COR-L47 (cell line): ENCODE data around the gene CDC42EP1.
"Not testable (repeated sequence)": the region's sequence is repeated elsewhere in the genome, so short reads cannot be mapped to it uniquely, and the experiment has no call there.

Experiments used
- DNase-seq: peaks from one replicate; lab custom pipeline; 2025; lab: John Stamatoyannopoulos, UW

Gene CDC42EP1

DNA sequence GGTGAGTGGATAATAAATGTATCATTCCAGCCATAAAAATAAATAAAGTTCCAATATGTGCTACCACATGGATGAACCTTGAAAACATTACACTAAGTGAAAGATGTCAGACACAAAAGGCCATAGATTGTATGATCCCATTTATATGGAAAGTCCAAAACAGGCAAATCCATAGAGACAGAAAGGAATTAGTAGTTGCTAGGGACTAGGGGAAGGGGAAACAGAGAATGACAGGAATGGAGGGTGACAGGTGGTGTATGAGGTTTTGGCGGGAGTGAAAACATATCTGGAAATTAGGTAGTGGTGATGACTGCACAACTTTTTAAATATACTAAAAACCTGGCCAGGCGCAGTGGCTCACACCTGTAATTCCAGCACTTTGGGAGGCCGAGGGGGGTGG, 25.8 kb upstream of the CDC42EP1 start:
- no peak for DNase-seq

DNA sequence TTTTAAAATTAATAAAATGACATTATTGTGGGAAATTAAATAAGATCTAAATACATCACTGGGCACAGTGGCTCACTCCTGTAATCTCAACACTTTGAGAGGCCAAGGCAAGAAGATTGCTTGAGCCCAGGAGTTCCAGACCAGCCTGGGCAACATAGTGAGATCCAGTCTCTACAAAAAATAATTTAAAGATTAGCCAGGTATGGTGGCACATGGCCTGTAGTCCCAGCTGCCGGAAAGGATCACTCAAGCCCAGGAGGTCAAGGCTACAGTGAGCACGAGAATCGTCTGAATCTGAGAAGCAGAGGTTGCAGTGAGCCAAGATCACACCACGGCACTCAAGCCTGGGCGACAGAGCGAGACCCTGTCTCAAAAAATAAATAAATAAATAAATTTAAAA, 25.1 kb upstream of the CDC42EP1 start:
- DNase-seq: no peak

DNA sequence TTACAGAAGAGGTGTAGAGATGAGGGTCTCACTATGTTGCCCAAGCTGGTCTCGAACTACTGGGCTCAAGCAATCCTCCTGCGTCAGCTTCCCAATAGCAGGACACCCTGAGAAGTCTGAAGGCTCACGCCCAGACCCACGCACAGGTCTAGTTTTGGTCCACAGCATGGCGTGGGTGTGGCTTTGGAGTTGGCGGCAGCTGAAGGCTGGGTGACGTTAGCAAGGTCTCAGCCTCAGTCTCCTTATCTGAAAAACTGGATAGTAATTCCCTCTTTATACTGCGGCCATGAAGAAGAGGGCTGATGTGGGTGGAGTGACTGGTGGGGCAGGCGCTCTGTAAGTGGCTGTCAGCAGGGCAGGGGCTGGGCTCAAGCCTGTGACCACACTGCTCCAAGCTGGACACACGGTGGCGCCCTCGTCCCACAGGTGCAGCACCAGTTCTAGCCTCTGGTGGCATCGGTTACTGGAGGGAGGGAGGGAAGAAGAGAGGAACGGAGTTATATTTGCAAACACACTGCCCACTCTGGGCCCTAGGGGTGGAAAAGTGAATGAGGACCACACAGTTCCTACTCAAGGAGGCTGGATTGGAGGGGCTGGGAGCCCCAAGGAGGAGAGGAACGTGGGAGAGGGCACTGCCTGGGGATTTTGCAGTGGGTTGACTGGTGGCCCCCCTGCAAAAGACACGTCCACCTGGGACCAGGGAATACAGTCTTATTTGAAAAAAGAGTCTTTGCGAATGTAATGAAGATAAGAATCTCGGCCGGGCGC, 21.5 kb upstream of the CDC42EP1 start:
- peak; percentile 81 for DNase-seq

DNA sequence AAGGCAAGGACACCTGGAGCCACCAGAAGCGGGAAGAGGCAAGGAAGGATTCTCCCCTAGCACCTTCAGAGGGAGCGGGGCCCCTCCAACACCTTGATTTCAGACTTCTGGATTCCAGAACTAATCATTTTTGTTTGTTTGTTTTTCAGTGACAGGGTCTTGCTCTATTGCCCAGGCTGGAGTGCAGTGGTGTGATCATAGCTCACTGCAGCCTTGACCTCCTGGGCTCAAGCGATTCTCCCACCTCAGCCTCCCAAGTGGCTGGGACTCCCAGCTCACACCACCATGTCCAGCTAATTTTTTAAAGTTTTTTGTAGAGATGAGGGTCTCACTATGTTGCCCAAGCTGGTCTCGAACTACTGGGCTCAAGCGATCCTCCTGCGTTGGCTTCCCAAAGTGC, 20.5 kb upstream of the CDC42EP1 start:
- DNase-seq: not testable (repeated sequence)

DNA sequence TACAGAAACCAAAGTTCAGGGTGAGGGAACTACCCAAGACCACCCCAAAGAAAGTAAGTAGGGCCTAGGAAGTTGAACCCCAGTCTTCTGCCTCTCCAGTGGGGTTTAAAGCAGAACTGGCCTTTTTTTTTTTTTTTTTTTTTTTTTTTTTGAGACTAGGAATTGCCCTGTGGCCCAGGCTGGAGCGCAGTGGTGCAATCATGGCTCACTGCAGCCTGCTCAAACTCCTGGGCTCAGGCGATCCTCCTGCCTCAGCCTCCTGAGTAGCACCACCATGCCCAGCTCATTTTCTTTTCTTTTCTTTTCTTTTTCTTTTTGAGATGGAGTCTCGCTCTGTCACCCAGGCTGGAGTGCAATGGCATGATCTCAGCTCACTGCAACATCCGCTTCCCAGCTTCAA, 17.9 kb upstream of the CDC42EP1 start:
- not testable (repeated sequence) for DNase-seq

DNA sequence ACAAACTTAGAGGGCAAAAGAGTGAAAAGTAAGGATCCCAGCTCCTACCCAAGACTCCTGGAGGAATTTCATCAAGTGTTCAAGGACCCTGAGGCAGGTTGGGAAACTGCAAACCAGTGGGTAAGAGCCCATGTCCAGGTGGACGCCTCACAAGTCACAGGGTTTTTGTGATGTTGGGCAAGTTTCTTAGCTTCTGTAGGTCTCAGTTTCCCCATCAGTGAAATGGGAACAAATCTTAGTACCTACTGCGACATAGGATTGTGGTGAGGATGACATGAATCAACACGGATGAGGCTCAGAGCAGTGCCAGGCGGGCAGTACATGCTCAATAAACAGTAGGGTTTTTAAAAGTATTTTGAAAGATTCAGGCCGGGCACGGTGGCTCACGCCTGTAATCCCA, 17.3 kb upstream of the CDC42EP1 start:
- no peak for DNase-seq

DNA sequence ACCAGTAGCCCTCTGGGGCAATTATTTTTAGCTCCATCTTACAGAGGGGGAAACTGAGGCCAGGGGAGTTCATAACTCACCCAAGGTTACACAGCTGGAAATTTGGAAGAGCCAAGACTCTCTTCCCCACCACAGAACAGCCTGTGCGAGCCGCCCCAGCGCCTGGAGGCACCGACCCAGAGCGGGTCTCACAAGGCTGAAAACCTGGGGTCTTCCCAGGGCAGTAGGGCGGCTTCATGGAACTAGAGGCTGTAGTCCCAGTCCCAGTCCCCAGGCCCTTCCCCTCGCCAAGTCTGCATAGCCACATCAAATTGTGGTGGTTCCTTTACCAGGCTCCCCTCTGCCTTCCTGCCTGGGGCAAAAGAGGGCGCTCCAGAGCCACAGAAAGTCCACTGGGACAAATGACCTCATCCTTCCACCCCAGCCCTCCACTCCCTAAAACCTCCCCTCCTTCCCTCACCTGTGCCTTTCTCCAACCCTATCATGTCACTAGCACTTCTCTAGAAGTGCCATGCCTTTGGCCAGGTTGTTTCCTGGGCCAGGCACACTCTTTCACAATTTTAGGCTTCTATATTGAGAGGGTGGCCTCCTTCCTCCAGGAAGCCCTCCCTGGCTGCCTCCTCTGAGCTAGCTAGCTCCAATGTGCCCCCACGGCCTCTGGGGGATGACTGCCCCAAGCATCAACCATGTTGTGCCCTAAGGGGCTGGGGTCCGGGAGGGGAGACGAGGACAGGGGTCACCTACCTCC, 15.2 kb upstream of the CDC42EP1 start:
- DNase-seq: no peak

DNA sequence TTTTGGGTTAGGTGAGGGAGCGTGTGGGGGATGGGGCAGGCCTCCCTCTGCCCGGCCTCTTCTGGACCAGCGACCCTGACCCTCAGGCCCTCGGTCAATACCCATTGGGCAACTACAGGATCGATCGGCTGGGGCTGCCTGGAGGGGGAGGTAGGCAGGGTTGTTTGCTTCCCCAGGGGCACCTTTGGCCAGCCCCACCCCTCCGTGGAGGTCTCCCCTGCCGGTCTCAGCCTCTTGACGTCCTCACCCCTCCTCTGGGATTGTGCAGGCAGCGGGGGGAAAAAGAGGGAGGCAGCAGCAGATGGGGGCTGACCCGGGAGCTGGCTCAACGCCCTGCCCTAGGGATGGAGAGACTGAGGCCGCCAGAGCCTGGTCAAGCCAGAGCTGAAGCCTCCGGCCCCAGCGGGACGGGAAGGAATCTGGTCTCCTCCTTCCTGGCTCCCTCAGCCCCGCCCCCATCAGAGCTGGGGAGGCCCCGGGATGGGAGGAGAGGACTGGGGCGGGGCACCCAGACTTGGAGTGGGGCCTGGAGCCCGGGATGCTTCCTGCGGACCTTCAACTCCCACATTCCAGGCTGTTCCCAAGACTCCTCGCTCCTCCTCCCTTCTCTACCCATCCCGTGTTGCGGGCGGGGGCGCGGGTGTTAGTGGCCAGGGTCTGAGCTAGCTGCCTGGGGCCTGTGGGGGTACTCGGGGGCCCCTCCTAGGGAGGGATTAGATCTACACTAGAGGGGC, 14.4 kb upstream of the CDC42EP1 start:
- no peak for DNase-seq

DNA sequence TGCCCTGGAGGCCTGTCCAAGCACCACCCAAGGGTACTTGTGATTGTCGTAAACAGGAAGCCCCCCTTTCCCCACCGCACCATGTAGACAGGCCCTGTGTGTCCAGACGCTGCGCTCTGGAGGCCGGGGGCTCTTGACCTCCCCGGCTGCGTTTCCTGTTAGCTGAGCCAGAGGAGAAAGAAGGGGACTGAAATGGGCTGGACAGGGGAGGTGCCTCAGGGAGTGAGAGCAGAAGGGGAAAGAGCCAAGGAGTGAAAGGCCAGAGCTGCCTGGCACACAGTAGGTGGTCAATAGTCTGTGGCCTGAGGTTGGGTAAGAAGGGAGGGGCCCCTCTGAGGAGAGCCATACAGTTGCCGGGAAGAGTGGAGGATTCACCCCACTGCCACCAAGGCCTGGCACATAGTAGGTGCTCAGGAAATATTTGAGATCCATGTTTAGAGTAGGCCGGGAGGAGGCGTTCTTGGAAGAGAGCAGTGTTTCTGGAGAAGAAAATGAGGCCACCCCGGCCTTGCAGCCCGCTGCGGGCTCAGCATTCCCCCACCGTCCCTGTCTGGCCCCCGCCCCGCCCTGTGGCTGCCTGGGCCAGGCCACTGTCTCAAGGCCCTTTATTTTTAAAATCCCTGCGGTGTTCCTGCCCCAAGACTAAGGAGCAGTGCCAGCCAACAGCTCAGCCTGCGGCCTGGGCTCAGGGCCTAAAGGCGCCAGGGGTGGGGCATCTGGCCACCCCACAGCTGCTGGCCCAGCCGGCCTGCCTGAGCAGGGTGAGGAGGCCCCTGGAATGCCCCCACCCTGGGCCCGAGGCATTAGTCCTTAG, 13.6 kb upstream of the CDC42EP1 start:
- DNase-seq: no peak

DNA sequence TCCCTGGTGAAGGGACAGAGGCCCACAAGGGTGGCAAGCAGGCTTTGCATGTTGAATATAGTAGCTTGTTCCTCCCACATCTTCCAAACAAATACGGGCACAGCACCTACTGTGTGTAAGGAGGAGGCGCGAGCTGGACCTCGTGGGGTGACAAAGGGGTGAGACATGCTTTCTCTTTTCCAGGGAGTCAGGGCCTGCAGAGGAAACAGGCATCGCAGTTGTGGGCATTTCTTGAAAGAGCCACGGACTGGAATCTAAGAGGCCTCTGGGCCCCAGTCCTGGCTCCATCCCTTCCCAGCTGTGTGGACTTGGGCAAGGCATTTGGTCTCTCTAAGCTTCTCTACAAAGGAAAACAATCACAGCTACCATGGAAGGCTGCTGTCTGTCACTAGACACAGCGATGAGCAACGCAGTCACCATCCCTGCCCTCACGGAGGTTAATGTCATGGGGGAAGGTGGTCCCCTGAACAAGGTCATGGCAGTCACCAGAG, 13.0 kb upstream of the CDC42EP1 start:
- DNase-seq: no peak

DNA sequence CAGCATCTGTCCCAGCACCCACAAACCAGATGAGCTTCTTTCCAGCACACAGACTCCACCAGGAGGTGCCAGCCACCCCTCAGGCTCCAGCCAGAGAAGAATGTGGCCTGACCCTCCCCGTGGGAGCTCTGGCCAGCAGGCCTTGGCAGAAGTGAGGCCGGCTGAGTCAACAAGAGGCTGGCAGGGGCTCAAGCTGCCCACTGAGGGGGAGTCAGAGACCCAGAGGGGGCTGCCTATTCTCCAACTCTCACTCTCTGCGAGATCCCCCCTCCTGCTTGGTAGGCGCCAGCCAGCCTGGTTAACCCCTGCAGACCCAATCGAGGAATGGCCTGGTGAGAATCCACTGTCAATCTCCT, 10.6 kb upstream of the CDC42EP1 start:
- peak; percentile 65 for DNase-seq

DNA sequence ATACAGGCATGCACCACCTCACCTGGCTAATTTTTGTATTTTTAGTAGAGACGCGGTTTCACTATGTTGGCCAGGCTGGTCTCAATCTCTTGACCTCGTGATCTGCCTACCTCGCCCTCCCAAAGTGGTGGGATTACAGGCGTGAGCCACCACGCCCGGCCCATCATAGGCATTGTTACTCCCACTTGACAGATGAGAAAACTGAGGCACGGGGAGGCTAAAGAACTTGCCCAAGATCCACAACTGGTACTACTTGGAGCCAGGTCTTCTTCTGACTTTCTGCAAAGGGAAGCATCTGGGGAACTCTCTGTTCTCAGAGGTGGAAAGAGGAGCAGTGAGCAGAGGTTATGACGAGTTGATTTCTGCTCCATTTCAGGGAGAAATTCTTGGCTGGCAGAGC, 9.4 kb upstream of the CDC42EP1 start:
- not testable (repeated sequence) for DNase-seq

DNA sequence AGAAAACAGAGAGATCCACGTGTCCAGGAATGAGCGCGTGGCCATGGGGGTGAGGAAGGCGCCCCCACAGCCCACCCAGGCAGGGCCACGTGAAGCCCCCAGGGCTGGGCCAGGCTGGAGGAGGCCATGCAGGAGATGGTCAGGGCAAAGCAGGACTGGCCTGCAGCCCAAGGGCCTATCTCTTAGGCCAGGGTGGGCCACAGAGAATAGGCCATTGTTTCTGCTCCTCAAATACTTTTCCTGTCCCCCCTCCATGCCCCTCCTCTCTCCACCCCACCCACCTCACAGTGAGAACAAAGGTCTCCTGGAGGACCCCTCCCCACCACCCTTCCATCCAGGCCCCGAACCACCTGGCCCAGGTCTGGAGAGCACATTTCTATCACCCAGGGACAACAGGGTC, 8.3 kb upstream of the CDC42EP1 start:
- DNase-seq: no peak

DNA sequence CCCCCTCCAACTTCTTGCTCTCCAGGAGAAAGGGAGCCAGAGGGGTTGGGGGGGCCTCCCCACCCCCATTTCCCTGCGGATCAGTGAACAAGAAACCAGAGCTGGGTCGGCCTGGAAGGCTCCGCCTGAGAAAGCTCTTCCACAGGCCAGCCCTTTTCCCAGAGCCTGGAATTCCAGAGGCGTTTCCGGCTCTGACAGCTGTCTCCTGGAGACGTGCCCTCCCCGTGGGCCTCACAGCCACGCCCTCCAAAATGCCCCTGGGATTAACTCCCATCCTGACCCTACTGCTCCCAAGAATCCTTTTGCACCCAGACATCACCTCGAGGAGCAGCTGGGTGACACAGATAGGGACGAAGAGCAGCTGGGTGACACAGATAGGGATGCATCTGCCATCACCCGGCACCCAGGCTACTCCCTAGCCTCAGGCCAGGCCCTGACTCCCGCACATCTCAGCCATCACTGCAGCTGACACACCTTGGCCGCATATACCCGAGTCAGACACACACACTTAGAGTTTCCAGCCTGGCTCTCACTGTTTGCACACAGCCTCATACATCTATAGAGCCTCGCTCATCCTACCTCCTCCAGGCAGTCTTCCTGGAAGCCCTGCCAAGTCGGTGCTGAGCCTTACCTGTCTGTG, 7.6 kb upstream of the CDC42EP1 start:
- no peak for DNase-seq

DNA sequence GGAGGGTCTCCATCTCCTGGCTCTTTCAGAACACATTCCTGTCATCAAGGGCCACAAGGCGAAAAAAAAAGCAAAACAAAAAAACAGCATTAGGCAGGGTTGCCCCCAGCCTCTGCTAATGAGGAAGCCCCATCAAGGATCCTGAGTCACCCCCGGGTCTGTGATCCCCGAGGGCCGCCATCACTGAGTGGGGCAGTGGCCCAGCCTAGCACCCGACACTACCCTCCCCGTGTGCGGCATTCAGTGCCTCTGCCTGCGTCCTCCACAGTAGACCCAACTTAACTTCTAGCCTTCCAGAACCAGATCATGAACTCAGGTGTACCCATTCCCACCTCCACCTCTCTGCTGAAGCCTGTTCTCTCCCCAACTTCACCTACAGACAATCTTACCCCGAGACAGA, 6.6 kb upstream of the CDC42EP1 start:
- DNase-seq: no peak

DNA sequence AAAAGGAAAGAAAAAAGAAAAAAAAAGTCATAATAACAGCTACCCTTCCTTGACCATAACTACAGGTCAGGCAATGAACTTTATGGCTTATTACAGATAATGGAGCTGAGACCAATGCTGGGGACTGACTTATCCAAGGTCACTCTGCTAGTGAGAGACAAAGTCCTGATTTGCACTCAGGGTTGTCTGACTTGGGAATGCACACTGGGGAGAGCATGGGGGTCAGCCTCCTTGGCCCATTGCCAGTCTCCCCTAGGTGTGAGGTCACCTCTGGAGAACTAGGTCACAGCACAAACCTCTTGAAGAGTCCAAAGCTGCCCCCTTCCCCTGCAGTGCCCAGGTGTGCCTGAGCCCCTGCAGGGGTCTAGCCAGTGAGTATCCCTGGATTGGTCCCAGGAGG, 5.3 kb upstream of the CDC42EP1 start:
- DNase-seq: no peak

DNA sequence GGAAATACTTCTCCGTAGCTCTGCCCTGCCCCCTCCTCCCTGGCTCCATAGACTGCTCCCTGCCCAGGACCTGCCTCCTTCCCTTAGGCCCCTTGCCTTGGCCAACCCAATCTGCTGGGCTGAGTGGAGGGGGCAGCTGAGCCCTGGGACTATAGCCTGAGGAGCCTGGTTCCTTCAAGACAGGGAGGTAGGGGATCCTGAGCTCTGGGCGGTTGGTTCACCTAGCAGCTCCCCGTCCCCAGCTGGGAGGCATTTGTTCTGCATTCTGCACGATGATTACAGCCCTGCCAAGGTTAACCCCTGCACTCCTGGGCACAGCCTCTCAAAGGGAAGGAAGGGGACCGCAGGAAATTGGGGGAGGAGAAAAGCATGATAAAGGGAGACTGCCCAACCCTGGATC, 3.6 kb upstream of the CDC42EP1 start:
- no peak for DNase-seq

DNA sequence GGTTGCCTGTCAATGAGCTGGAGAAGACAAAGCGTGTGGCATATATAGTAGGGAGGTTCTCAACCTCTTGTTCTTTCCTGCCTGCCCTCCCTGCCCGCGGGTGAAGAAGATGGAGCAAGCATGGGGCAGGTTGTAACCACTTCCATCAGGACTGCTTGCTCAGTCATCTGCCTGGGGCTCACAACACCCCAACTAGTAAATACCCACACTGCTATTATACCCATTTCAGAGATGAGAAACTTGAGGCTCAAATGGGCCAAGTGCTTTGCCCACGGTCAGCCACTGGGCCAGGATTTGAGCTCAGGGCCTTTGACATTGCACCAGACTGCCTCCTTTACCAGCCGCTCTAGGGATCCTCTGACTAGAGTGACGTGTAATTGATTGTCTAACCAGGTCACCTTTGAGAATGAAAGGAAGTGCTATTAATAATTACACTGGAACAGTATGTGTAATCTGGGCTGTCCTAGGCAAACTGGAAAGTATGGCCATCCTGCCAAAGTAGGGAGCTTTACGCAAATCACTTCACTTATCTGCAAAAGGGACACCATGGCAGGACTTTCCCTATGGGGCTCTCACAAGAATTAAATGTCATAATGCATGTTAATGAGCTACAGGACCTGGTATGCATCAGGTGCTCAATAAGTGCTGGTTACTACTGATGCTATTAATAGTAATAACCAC, 2.8 kb upstream of the CDC42EP1 start:
- no peak for DNase-seq

DNA sequence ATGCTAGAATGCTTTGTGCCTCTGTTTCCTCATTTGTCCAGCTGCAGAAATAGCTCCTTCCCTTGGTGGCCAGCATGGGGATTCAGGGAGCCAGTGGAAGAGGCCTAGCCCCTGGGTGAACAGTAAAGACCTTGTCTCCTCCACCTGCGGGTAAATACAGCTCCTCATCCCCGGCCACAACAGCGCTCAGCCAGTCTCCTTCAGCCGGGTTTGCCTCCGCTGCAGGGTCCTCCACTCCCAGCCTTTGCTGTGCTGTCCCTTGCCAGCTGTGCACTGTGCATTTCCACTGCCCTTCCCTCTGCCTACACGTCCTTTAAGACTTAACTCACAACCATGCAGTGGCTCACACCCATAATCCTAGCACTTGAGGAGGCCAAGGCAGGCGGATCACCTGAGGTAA, 1.5 kb upstream of the CDC42EP1 start:
- DNase-seq: no peak

DNA sequence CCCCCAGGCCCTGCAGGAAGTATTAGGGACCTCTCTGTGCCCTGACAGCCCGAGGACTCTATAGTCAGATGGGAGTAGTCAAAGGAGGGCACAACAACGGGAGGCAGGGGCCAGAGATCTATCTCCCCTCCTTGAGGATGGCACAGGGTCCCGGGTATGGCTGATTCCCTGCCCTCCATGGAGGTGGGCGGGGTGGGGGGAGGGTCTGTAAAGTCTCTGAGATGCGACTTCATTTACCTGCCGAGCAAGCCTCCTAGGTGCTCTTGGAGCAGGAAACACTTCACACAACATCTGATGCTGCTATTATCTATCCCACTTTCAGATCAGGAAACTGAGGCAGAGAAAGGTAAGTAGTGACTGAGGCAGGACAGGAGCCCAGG, 769 bp upstream of the CDC42EP1 start:
- DNase-seq: no peak

DNA sequence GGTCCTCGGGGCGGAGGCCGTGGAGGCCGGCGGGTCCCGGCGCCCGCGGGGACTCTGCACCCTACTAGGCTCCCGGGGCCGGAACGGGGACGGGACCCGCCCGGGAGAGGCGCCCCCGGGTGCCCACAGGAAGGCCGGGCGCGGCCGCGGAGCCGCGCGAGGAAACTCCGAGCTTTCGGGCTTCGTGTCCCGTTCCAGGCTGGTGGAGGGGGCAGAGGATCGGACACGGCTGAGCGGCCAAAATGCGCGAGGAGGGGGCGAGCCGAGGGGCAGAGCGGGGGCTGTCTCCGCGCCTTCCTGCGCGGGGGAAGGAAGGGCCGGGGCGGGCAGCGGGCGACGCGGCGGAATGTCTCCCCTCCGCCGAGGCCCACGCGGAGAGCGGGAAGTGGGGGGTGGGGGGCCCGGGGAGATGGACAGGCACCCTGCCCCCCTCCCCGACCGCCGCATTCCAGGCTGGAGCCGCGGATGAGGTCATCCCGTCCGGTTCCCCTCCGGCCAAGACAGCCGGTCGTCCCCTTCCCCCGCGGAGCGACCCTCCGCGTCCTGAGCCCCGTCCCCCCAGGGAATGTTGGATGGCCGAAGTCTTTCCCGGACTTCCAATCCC, 430 bp downstream of the CDC42EP1 start:
- no peak for DNase-seq
